GM12878 (cell line): ENCODE data around the gene ZNF581. TPM values are rescaled to one million over a fixed set of nuclear protein-coding genes. Genes with fewer than 3 reads are reported as not detected.
A peak's percentile ranks its signal among the peaks of the same experiment; 100 is the strongest.

Experiments used
- ATAC-seq: fragments of 200-7000 bp; cut with Tn5 transposase; 3 replicates; pipeline ENCODE4 v1.9.1; 2020; ENCODE audit warnings: mild to moderate bottlenecking, moderate library complexity
- BruUV-seq: library from RNA; stranded (reverse); fragments of 400-500 nt; replicated peaks from 2 replicates; lab custom pipeline; 2021; lab: Mats Ljungman, UMichigan
- CTCF ChIA-PET: fragments of 300-600 bp; sonication (Branson Sonifier 250); formaldehyde crosslinking; extraction: SDS; loops from one replicate; lab custom pipeline; 2021; ENCODE audit warnings: inconsistent platforms; lab: Yijun Ruan, JAX
- POLR2A ChIA-PET: fragments of 350-600 bp; formaldehyde crosslinking; extraction: SDS; loops from one replicate; lab custom pipeline; 2021; ENCODE audit warnings: inconsistent platforms; lab: Charles Lee
- RAD21 ChIA-PET: fragments of 300-600 bp; sonication (Branson Sonifier 250); formaldehyde crosslinking; loops from one replicate; lab custom pipeline; 2023; ENCODE audit warnings: antibody characterized with exemption; ENCODE audit not compliant: unreplicated experiment; lab: Charles Lee
- SMC1A ChIA-PET: fragments of 300-600 bp; sonication (Branson Sonifier 250); formaldehyde crosslinking; loops from one replicate; lab custom pipeline; 2023; ENCODE audit not compliant: unreplicated experiment, uncharacterized antibody; lab: Charles Lee
- DNase-seq: peaks from one replicate; pipeline ENCODE4 v3.0.0-alpha.2; 2011; ENCODE audit warnings: low read depth, low spot score
- FAIRE-seq: peaks from 3 replicates; lab custom pipeline; 2011; peaks lifted over from hg19 to GRCh38; lab: Jason Lieb, UNC
- H2AFZ ChIP-seq: 2 replicates; pipeline ENCODE4 v1.6.0; 2011; ENCODE audit warnings: low read depth, low read length, control low read depth; ENCODE audit not compliant: control insufficient read depth
- H3K27ac ChIP-seq: 2 replicates; pipeline ENCODE4 v1.5.1; 2011; ENCODE audit warnings: control low read depth; ENCODE audit not compliant: control insufficient read depth, insufficient read depth
- H3K27me3 ChIP-seq, 2 experiments: replicated peaks in 1 of 2; 2 replicates each; pipeline versions ENCODE4 v1.6.0 to v1.6.1; 2011; ENCODE audit warnings: low read length in 1 of 2; ENCODE audit not compliant: control insufficient read depth in 2 of 2, insufficient read depth in 2 of 2
- H3K36me3 ChIP-seq, 2 experiments: 2 replicates each; pipeline ENCODE4 v1.5.1; 2011; ENCODE audit warnings: low read length in 1 of 2; ENCODE audit not compliant: control insufficient read depth in 2 of 2, insufficient read depth in 2 of 2
- H3K4me1 ChIP-seq: 2 replicates; pipeline ENCODE4 v1.6.1; 2011; ENCODE audit warnings: mild to moderate bottlenecking, low read length, moderate library complexity, mixed read lengths; ENCODE audit not compliant: control insufficient read depth, insufficient read depth
- H3K4me2 ChIP-seq: 2 replicates; pipeline ENCODE4 v1.6.0; 2011; ENCODE audit warnings: control low read depth; ENCODE audit not compliant: control insufficient read depth, insufficient read depth
- H3K4me3 ChIP-seq: fragments of 200-600 bp; sonication (generic); 2 replicates; pipeline ENCODE4 v1.5.1; 2016
- H3K79me2 ChIP-seq: 2 replicates; pipeline ENCODE4 v1.6.0; 2011; ENCODE audit warnings: low read length; ENCODE audit not compliant: control insufficient read depth, insufficient read depth
- H3K9ac ChIP-seq: 2 replicates; pipeline ENCODE4 v1.8.0; 2011; ENCODE audit warnings: low read length, control low read depth, mixed read lengths; ENCODE audit not compliant: control insufficient read depth, insufficient read depth
- H3K9me3 ChIP-seq: replicated peaks from 3 replicates; pipeline ENCODE4 v1.5.1; 2011; ENCODE audit warnings: mild to moderate bottlenecking, low read length; ENCODE audit not compliant: control insufficient read depth, insufficient read depth
- H4K20me1 ChIP-seq: 2 replicates; pipeline ENCODE4 v1.6.0; 2011; ENCODE audit not compliant: control insufficient read depth, insufficient read depth
- ATF7 ChIP-seq: fragments of 450-650 bp; IDR thresholded peaks from 2 replicates; pipeline ENCODE4 v1.6.1; 2016; ENCODE audit warnings: low read depth, mild to moderate bottlenecking
- BHLHE40 ChIP-seq, 2 experiments: fragments of 450-650 bp in 1 of 2; IDR thresholded peaks; 2 replicates each; pipeline ENCODE4 v1.6.1; 2011 to 2017; ENCODE audit warnings: low read depth in 2 of 2, borderline replicate concordance in 1 of 2, improper control_type of control experiment in 1 of 2, low read length in 1 of 2, mild to moderate bottlenecking in 1 of 2
- CREM ChIP-seq: IDR thresholded peaks from 2 replicates; pipeline ENCODE4 v1.6.1; 2014; ENCODE audit warnings: antibody characterized with exemption, low read depth
- EED ChIP-seq: sonication (generic); IDR thresholded peaks from 2 replicates; pipeline ENCODE4 v1.6.1; 2016; ENCODE audit warnings: antibody characterized with exemption, low read depth
- GABPA ChIP-seq: IDR thresholded peaks from 2 replicates; pipeline ENCODE4 v1.6.1; 2014; ENCODE audit warnings: antibody characterized with exemption, low read depth, mild to moderate bottlenecking, inconsistent platforms
- GATAD2B ChIP-seq: fragments of 450-650 bp; conservative IDR thresholded peaks from 2 replicates; pipeline ENCODE4 v1.6.1; 2017; ENCODE audit warnings: low read depth, mild to moderate bottlenecking, moderate library complexity
- POLR2A ChIP-seq: IDR thresholded peaks from 2 replicates; pipeline ENCODE4 v1.6.1; 2011; ENCODE audit warnings: low read depth, mild to moderate bottlenecking, low read length
- POU2F2 ChIP-seq: IDR thresholded peaks from 3 replicates; pipeline ENCODE4 v1.6.1; 2011; ENCODE audit warnings: low read depth, mild to moderate bottlenecking, low read length, borderline replicate concordance
- RB1 ChIP-seq: fragments of 450-650 bp; formaldehyde crosslinking; IDR thresholded peaks from 2 replicates; pipeline ENCODE4 v1.6.1; 2017; ENCODE audit warnings: mild to moderate bottlenecking, borderline replicate concordance
- RBBP5 ChIP-seq: fragments of 200-600 bp; sonication (generic); conservative IDR thresholded peaks from 2 replicates; pipeline ENCODE4 v1.6.1; 2016
- RCOR1 ChIP-seq: conservative IDR thresholded peaks from 2 replicates; pipeline ENCODE4 v1.6.1; 2012; ENCODE audit warnings: low read depth, low read length, improper control_type of control experiment
- RUNX3 ChIP-seq: IDR thresholded peaks from 2 replicates; pipeline ENCODE4 v1.6.1; 2012; ENCODE audit warnings: low read length, inconsistent platforms
- SIN3A ChIP-seq: IDR thresholded peaks from 2 replicates; pipeline ENCODE4 v1.6.1; 2012; ENCODE audit warnings: low read depth, low read length, improper control_type of control experiment
- SMAD1 ChIP-seq: fragments of 450-650 bp; IDR thresholded peaks from 2 replicates; pipeline ENCODE4 v1.6.1; 2018; ENCODE audit warnings: mild to moderate bottlenecking, low read depth; ENCODE audit not compliant: partially characterized antibody
- SMAD5 ChIP-seq: IDR thresholded peaks from 2 replicates; pipeline ENCODE4 v1.6.1; 2016; ENCODE audit warnings: antibody characterized with exemption, low read depth
- STAT3 ChIP-seq: IDR thresholded peaks from 2 replicates; pipeline ENCODE4 v1.6.1; 2011; ENCODE audit warnings: low read depth, low read length, improper control_type of control experiment
- ZNF217 ChIP-seq: fragments of 450-650 bp; IDR thresholded peaks from 2 replicates; pipeline ENCODE4 v1.6.1; 2017; ENCODE audit warnings: antibody characterized with exemption, mild to moderate bottlenecking
- ZNF592 ChIP-seq: fragments of 450-650 bp; IDR thresholded peaks from 2 replicates; pipeline ENCODE4 v1.6.1; 2017; ENCODE audit warnings: mild to moderate bottlenecking, moderate library complexity
- WGBS: methylation state at CpG from one replicate; pipeline ENCODE4 v1.1.6; 2016; ENCODE audit warnings: low lambda C conversion rate; ENCODE audit not compliant: insufficient replicate concordance, insufficient coverage; ENCODE audit errors: missing lambda C conversion rate; 5-methylcytosine and 5-hydroxymethylcytosine counted together
- in situ Hi-C: fragments of 300-500 bp; cut with MboI; formaldehyde crosslinking; loops from 9 replicates; pipeline ENCODE4 v1.14.3; 2018; ENCODE audit warnings: mixed read lengths
- intact Hi-C: fragments of 100-400 bp; cut with micrococcal nuclease; formaldehyde crosslinking; loops from one replicate; pipeline ENCODE4 v1.14.2; 2022; ENCODE audit not compliant: unreplicated experiment
- polyA plus RNA-seq, 11 experiments: library from polyadenylated mRNA; depleted of rRNA in 4 of 11; unstranded in 6 of 11; stranded (reverse) in 5 of 11; fragments of >200 nt; fragmentation: Nextera tagmentation in 4 of 11; fragmentation: Illumina TruSeq in 1 of 11; extraction: Ambion mirVana in 4 of 11; extraction: Trizol in 1 of 11; gene quantifications; 1 replicate in 1 of 11; 2 replicates in 10 of 11; pipeline versions ENCODE4 v1.2.1 to v1.2.3, GENCODE V29; 2011 to 2016; ENCODE audit warnings: inconsistent platforms in 2 of 11, missing spikeins in 2 of 11, low read depth in 1 of 11
- total RNA-seq, 4 experiments: library from RNA; depleted of rRNA in 3 of 4; stranded (reverse); fragments of >200 nt in 3 of 4; fragmentation: Illumina TruSeq in 1 of 4; extraction: Trizol in 1 of 4; gene quantifications; 2 replicates each; pipeline versions ENCODE4 v1.2.1 to v1.2.3, GENCODE V29; 2013 to 2021
- TF ChIP-seq, protein P1 (sequence below): IDR thresholded peaks from 2 replicates; pipeline ENCODE4 v1.6.1; 2012; ENCODE audit warnings: low read length, inconsistent platforms

The ZNF581 gene
- total and polyA plus RNA-seq, 10 of the 15 experiments (the other 5 are each of a cell fraction or from before 2014, with no cell fraction given), result 4.7 to 45.4 (median 22.2) TPM

DNA sequence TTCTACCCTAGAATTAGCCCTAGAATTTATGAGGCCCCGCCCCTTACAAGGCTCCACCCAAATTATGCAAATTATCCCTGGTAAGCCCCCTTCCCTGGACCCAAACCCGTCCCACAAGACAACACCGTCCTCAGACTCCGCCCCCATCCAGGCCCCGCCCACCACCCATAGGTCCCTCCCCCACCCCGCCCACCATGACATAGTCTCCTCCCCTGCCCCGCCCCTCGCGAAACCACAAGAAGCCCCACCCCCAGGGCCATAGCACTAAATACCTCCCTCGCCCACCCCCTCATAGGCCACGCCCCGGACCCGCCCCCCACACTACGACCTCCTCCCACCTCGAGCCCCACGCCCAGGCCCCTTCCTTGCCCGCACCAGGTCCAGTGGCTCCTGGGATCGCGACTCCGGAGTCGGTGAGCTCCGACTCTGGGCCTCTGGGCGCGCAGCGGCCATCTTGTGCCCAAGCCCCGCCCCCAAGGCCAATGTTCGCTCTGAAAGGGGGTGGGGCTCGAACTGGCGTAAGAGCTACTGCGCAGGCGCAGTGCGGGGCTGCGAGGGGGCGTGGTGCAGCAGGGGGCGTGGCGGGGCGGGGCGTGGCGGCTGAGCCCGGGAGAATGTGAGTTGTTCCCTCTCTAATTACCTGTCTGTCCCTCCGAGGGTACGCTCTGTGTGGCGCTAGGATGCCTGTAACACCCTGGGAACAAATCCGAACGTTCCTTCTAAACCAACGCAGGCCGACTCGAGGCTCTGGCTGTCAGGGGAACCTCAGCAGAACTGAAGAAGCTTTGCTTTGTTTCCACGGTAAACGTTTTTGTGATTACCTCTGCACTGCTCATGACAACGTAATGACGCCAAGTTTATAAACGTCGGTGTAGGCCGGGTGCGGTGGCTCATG lies 19.1 kb upstream of the ZNF581 start, which contains the start of gene ZNF784:
Gene ZNF784, minus strand, starts transcription at position 458 of the 895 bp plus-strand sequence. Its CDS starts 5 bp downstream, at position 453.
- Histone ChIP-seq H3K36me3 (no peaks in the 10 kb centered on the region), H3K79me2 (no peaks in the 10 kb centered on the region), H3K27me3 (no peaks in the 10 kb centered on the region), H3K4me2 (peak within 1 kb of the TSS; percentile 94), H3K9ac (0 out of 2 replicates have a peak within 1 kb of the TSS, but pooled peaks have one; percentile 51), H2AFZ (peak within 1 kb of the TSS; percentile 84), H3K27ac (peak within 1 kb of the TSS; percentile 66), H3K4me1 (peaks cover 9% of the 10 kb centered on the region; the same call in 1 of the 2 replicates), H4K20me1 (no peaks in the 10 kb centered on the region), H3K4me3 (peak within 1 kb of the TSS; percentile 72; the same call in 1 of the 2 replicates), H3K9me3 (no peaks in the 10 kb centered on the region; the same call in 2 of the 3 replicates)
- no peak for DNase-seq
- CTCF ChIA-PET, result interaction anchor here (0.6 to 7.9 kb wide), 9 partner anchors 9 to 1052 kb away, joined by 3 to 76 read pairs (median 7); partner anchors contain the start of gene ZNF865
- ATAC-seq, result peak; percentile 86
- WGBS, result 2% methylated on average over 46 of the region's 56 CpGs
- SMC1A ChIA-PET, result interaction anchor here (0.7 to 2.0 kb wide), 6 partner anchors 18 to 157 kb away, joined by 3 to 8 read pairs (median 4); partner anchors contain the start of genes U2AF2 and ZNF865
- RAD21 ChIA-PET, result interaction anchor here (0.7 to 2.9 kb wide), 8 partner anchors 9 to 308 kb away, joined by 3 to 29 read pairs (median 4); partner anchors contain the start of genes FIZ1, KMT5C, NLRP13 and ZNF524
- no TSS peak for BruUV-seq
- POLR2A ChIA-PET, result interaction anchor here (0.6 to 2.8 kb wide), 18 partner anchors 9 to 365 kb away, joined by 3 to 21 read pairs (median 4); partner anchors contain the start of genes CCDC106, FIZ1, KMT5C and U2AF2
- intact Hi-C loops (loop anchor here (1.0 kb wide), 1 partner anchor 216 kb away; no protein-coding TSS in a partner anchor), in situ Hi-C loops (loop anchor here (5.0 kb wide), 1 partner anchor 482 kb away; no protein-coding TSS in a partner anchor)
- FAIRE-seq, result peak; percentile 81
- TF ChIP-seq POU2F2, result peak; percentile 82; the same call in 1 of the 3 replicates
- no peak for TF ChIP-seq GABPA
- no peak for TF ChIP-seq STAT3
- no peak for TF ChIP-seq ZNF592
- TF ChIP-seq, protein P1, sequence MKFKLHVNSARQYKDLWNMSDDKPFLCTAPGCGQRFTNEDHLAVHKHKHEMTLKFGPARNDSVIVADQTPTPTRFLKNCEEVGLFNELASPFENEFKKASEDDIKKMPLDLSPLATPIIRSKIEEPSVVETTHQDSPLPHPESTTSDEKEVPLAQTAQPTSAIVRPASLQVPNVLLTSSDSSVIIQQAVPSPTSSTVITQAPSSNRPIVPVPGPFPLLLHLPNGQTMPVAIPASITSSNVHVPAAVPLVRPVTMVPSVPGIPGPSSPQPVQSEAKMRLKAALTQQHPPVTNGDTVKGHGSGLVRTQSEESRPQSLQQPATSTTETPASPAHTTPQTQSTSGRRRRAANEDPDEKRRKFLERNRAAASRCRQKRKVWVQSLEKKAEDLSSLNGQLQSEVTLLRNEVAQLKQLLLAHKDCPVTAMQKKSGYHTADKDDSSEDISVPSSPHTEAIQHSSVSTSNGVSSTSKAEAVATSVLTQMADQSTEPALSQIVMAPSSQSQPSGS, result no peak
- TF ChIP-seq SMAD1, result no peak
- TF ChIP-seq ZNF217, result no peak
- 0 out of 2 replicates have a peak, but pooled peaks have one; percentile 70 for TF ChIP-seq RCOR1
- no peak for TF ChIP-seq RBBP5
- no peak; the same call in 1 of the 2 replicates for TF ChIP-seq CREM
- TF ChIP-seq ATF7, result no peak
- TF ChIP-seq RB1, result no peak
- TF ChIP-seq RUNX3, result no peak; the same call in 1 of the 2 replicates
- TF ChIP-seq GATAD2B, result no peak
- no peak for TF ChIP-seq BHLHE40 (IDR thresholded peaks at IDR 0.05; ENCODE audit: borderline replicate concordance in 1 of 2, low read depth in 2 of 2, low read length in 1 of 2)
- TF ChIP-seq POLR2A, result peak; percentile 91
- TF ChIP-seq EED, result no peak
- no peak for TF ChIP-seq SMAD5
- TF ChIP-seq SIN3A, result no peak
